A549 (cell line): ENCODE results near the gene MBP.

Experiments
- CBX2 ChIP-seq: fragments of 200-600 bp; sonication (generic); IDR thresholded peaks from 2 replicates; pipeline ENCODE4 v1.6.1; 2016; ENCODE audit warnings: low read depth, mild to moderate bottlenecking, borderline replicate concordance
- EP300 ChIP-seq, 2 experiments: fragments of >200 bp; sonication (Bioruptor Twin); formaldehyde crosslinking; IDR thresholded peaks; 2 replicates in 1 of 2; 3 replicates in 1 of 2; pipeline ENCODE4 v1.6.1; 2016 to 2017
- ESRRA ChIP-seq: fragments of 150-350 bp; IDR thresholded peaks from 2 replicates; pipeline ENCODE4 v1.6.1; 2014; ENCODE audit warnings: mild to moderate bottlenecking, low read length, borderline replicate concordance
- GATA3 ChIP-seq: IDR thresholded peaks from 2 replicates; pipeline ENCODE4 v1.6.1; 2012; ENCODE audit warnings: borderline replicate concordance
- MAZ ChIP-seq: fragments of 150-350 bp; IDR thresholded peaks from 2 replicates; pipeline ENCODE4 v1.6.1; 2014; ENCODE audit warnings: antibody characterized with exemption, low read depth, low read length, borderline replicate concordance
- MYC ChIP-seq: IDR thresholded peaks from 2 replicates; pipeline ENCODE4 v1.6.1; 2012; ENCODE audit warnings: mild to moderate bottlenecking, inconsistent platforms, low read length, improper control_type of control experiment, borderline replicate concordance
- POLR2A ChIP-seq: IDR thresholded peaks from 2 replicates; pipeline ENCODE4 v1.6.1; 2012; ENCODE audit warnings: mild to moderate bottlenecking, low read length
- POLR2AphosphoS2 ChIP-seq: conservative IDR thresholded peaks from 2 replicates; pipeline ENCODE4 v1.6.1; 2012; ENCODE audit warnings: low read length, improper control_type of control experiment, inconsistent platforms
- RAD21 ChIP-seq, 2 experiments: fragments of >200 bp in 1 of 2; sonication (Bioruptor Twin) in 1 of 2; formaldehyde crosslinking in 1 of 2; IDR thresholded peaks in 1 of 2; conservative IDR thresholded peaks in 1 of 2; 2 replicates in 1 of 2; 3 replicates in 1 of 2; pipeline ENCODE4 v1.6.1; 2012 to 2018; ENCODE audit warnings: inconsistent platforms in 1 of 2
- ZSCAN20 ChIP-seq: fragments of 250-450 bp; sonication (Bioruptor Pico); IDR thresholded peaks from 2 replicates; pipeline ENCODE4 v1.8.0; 2022; ENCODE audit warnings: mild to moderate bottlenecking, moderate library complexity
- TF ChIP-seq, protein P1 (sequence below): fragments of >200 bp; sonication (Bioruptor Twin); formaldehyde crosslinking; IDR thresholded peaks from 3 replicates; pipeline ENCODE4 v1.5.1; 2016
- TF ChIP-seq, protein P2 (sequence below): IDR thresholded peaks from 2 replicates; pipeline ENCODE4 v1.6.1; 2012
- TF ChIP-seq, protein P3 (sequence below): fragments of 200-600 bp; sonication (generic); IDR thresholded peaks from 2 replicates; pipeline ENCODE4 v1.6.1; 2016; ENCODE audit warnings: antibody characterized with exemption, mild to moderate bottlenecking, moderate library complexity
- TF ChIP-seq, protein P4 (sequence below): fragments of 450-650 bp; IDR thresholded peaks from 2 replicates; pipeline ENCODE4 v1.6.1; 2014; ENCODE audit warnings: antibody characterized with exemption

DNA sequence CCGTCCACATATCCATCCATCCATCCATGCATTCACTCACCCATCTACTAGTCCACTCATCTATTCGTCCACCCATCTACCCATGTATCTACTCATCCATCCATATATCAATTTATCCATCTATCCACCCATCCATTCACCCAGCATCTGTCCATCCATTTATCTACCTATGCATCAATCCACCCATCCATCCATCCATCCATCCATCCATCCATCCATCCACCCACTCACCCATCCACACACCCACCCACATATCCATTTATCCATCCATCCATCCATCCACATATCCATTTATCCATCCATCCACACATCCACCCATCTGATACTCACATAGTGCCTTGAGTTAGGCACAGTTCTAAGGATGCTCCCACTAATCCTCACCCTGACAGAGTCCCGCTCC lies 99.0 kb downstream of the MBP start:
- TF ChIP-seq POLR2A (no peak), MAZ (no peak), EP300 (IDR thresholded peaks at IDR 0.05) (no peak), MYC (no peak), RAD21 (conservative IDR thresholded peaks at IDR 0.05 in 1 of 2, IDR thresholded peaks at IDR 0.05 in 1 of 2) (no peak), ESRRA (no peak), GATA3 (no peak), POLR2AphosphoS2 (no peak), ZSCAN20 (no peak), CBX2 (no peak)
- TF ChIP-seq, protein P1, sequence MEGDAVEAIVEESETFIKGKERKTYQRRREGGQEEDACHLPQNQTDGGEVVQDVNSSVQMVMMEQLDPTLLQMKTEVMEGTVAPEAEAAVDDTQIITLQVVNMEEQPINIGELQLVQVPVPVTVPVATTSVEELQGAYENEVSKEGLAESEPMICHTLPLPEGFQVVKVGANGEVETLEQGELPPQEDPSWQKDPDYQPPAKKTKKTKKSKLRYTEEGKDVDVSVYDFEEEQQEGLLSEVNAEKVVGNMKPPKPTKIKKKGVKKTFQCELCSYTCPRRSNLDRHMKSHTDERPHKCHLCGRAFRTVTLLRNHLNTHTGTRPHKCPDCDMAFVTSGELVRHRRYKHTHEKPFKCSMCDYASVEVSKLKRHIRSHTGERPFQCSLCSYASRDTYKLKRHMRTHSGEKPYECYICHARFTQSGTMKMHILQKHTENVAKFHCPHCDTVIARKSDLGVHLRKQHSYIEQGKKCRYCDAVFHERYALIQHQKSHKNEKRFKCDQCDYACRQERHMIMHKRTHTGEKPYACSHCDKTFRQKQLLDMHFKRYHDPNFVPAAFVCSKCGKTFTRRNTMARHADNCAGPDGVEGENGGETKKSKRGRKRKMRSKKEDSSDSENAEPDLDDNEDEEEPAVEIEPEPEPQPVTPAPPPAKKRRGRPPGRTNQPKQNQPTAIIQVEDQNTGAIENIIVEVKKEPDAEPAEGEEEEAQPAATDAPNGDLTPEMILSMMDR: no peak
- TF ChIP-seq, protein P2, sequence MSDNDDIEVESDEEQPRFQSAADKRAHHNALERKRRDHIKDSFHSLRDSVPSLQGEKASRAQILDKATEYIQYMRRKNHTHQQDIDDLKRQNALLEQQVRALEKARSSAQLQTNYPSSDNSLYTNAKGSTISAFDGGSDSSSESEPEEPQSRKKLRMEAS: no peak
- TF ChIP-seq, protein P3, sequence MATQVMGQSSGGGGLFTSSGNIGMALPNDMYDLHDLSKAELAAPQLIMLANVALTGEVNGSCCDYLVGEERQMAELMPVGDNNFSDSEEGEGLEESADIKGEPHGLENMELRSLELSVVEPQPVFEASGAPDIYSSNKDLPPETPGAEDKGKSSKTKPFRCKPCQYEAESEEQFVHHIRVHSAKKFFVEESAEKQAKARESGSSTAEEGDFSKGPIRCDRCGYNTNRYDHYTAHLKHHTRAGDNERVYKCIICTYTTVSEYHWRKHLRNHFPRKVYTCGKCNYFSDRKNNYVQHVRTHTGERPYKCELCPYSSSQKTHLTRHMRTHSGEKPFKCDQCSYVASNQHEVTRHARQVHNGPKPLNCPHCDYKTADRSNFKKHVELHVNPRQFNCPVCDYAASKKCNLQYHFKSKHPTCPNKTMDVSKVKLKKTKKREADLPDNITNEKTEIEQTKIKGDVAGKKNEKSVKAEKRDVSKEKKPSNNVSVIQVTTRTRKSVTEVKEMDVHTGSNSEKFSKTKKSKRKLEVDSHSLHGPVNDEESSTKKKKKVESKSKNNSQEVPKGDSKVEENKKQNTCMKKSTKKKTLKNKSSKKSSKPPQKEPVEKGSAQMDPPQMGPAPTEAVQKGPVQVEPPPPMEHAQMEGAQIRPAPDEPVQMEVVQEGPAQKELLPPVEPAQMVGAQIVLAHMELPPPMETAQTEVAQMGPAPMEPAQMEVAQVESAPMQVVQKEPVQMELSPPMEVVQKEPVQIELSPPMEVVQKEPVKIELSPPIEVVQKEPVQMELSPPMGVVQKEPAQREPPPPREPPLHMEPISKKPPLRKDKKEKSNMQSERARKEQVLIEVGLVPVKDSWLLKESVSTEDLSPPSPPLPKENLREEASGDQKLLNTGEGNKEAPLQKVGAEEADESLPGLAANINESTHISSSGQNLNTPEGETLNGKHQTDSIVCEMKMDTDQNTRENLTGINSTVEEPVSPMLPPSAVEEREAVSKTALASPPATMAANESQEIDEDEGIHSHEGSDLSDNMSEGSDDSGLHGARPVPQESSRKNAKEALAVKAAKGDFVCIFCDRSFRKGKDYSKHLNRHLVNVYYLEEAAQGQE: no peak
- TF ChIP-seq, protein P4, sequence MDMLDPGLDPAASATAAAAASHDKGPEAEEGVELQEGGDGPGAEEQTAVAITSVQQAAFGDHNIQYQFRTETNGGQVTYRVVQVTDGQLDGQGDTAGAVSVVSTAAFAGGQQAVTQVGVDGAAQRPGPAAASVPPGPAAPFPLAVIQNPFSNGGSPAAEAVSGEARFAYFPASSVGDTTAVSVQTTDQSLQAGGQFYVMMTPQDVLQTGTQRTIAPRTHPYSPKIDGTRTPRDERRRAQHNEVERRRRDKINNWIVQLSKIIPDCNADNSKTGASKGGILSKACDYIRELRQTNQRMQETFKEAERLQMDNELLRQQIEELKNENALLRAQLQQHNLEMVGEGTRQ: no peak
